Astrocyte (in vitro differentiated cells and primary cell): Measurements from ENCODE around the gene RIT1.

Experiments
- EZH2 ChIP-seq: IDR thresholded peaks from 2 replicates; pipeline ENCODE4 v1.6.1; 2012; ENCODE audit warnings: mild to moderate bottlenecking, low read length, inconsistent platforms; ENCODE audit not compliant: insufficient read depth
- TF ChIP-seq, protein P1 (sequence below): IDR thresholded peaks from 2 replicates; pipeline ENCODE4 v1.5.1; 2011; ENCODE audit warnings: low read depth, mild to moderate bottlenecking, inconsistent platforms, low read length, moderate library complexity; ENCODE audit not compliant: insufficient read depth

DNA sequence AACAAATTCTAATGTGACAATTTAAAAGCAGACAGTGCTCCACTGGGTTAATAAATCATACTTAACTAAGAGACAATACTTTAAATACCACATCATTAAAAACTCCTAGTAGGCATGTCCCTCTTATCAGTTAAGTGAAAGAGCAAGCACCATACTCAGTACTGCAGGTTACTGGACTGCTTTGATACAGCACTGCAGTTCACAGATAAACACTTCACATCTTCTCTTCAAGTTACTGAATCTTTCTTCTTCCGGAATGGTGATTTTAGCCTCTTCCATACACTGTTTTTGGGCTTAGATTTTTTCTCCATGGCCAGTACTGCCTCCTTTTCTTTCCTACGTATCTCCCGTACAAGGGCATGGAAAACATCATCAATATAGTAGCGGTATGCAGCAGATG, 11.0 kb downstream of the RIT1 start:
- TF ChIP-seq, protein P1, sequence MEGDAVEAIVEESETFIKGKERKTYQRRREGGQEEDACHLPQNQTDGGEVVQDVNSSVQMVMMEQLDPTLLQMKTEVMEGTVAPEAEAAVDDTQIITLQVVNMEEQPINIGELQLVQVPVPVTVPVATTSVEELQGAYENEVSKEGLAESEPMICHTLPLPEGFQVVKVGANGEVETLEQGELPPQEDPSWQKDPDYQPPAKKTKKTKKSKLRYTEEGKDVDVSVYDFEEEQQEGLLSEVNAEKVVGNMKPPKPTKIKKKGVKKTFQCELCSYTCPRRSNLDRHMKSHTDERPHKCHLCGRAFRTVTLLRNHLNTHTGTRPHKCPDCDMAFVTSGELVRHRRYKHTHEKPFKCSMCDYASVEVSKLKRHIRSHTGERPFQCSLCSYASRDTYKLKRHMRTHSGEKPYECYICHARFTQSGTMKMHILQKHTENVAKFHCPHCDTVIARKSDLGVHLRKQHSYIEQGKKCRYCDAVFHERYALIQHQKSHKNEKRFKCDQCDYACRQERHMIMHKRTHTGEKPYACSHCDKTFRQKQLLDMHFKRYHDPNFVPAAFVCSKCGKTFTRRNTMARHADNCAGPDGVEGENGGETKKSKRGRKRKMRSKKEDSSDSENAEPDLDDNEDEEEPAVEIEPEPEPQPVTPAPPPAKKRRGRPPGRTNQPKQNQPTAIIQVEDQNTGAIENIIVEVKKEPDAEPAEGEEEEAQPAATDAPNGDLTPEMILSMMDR, result no peak
- no peak for TF ChIP-seq EZH2
